C4-2B (cell line): ENCODE data around the gene KTN1.

ENCODE experiments used
- CTCF ChIP-seq: fragments of 450-650 bp; conservative IDR thresholded peaks from 2 replicates; pipeline ENCODE4 v1.5.1; 2017; ENCODE audit warnings: mild to moderate bottlenecking
- ZFX ChIP-seq: fragments of 450-650 bp; IDR thresholded peaks from 2 replicates; pipeline ENCODE4 v1.6.1; 2017

- TF ChIP-seq CTCF (no peak), ZFX (no peak)
Measured at GRCh38 chr14:55605793-55606192, 25.8 kb downstream of the KTN1 start.
